HG03457 (cell line): ENCODE data around the gene RPSA.
"Not testable (repeated sequence)": the region's sequence is repeated elsewhere in the genome, so short reads cannot be mapped to it uniquely, and the experiment has no call there.

ENCODE experiments used
- ATAC-seq: cut with Tn5 transposase; IDR thresholded peaks from one replicate; pipeline ENCODE4 v1.9.1; 2021; ENCODE audit warnings: moderate number of reproducible peaks; ENCODE audit not compliant: unreplicated experiment

RPSA gene

DNA sequence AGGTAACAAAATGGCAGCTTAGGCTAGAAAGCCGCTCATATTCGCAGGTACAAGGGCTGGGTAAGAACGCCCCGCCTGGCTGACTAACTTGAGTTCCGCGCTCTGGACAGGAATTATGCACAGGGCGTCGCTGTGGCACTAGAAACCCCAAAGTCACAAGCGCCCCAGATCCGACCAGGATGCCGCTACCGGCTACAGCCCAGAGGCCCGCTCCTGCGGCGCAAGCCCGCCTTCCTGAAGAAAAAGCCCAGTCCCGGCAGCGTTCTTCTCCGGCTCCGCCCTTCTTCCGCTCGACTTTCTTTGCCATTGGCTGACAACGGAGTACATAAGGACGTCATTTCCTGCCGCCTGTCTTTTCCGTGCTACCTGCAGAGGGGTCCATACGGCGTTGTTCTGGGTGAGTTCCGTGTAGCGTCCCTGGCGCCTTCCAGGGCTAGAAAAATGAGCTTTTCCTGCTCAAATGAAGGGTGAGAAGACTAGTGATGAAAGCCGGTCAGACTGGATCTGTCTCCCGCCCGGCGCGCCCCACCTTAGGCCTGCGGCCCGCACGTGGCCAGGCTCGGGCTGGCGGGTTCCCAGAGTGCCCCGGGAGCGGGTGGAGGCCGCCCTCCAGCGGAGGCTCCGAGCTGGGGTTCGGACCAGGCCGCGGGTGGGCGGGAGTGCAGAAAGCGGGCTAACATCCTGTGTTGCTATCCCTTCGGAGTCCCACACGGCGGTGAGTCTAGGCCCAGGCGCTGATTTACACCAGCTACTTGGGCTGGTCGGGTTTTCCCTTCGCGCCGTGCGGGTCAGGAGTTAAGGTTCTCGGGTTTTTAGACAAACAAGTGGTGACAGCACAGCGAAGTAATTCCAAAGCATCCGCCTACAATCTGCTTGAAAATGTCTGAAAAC is at the start of gene RPSA:
Gene RPSA, plus strand, starts transcription at position 353 of the 891 bp plus-strand sequence. CDS start 934 bp downstream, outside the sequence.
- ATAC-seq = peak; percentile 89

DNA sequence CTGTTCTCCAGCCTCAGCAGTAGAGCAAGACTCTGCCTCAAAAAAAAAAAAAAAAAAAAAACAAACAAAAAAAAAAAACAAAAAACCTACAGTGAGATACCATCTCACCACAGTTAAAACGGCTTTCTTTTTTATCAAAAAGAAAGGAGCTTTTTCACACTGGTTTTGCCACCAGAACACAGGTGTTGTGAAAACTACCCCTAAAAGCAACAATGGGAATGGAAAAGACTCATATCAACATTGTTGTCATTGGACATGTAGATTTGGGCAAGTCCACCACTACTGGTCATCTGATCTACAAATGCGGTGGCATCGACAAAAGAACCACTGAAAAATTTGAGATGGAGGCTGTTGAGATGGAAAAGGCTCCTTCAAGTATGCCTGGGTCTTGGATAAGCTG is 48.2 kb upstream of the RPSA start:
- ATAC-seq = no peak

DNA sequence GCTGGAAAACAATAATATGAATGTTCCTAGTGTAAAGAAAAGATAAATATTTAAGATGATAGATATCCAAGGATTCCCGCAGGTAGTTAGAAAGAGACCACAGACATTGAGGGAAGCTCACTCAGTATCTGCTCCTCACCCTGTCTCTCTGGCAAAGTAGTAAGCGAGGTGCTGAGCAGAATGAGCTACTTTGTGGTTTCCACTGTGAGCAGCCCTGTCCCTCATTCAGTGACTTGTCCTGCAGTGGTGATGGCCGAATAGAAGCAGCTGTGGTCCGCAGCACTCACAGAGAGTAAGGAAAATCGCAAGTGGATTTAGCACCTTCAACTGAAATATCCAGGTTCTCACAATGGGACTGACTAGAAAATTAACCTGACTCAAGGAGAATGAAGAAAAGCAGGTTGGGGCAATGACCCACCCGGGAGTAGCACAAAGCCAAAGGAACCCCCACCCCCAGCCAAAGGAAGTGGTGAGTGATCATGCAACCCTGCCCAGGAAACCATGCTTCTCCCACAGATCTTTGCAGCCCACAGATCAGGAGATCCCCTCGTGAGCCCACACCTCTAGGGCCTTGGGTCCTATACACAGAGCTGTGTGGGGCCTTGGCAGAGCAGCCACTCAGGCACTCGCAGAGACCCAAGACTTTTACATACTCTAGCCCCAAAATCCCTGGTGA is 45.1 kb upstream of the RPSA start:
- ATAC-seq = peak; percentile 77

DNA sequence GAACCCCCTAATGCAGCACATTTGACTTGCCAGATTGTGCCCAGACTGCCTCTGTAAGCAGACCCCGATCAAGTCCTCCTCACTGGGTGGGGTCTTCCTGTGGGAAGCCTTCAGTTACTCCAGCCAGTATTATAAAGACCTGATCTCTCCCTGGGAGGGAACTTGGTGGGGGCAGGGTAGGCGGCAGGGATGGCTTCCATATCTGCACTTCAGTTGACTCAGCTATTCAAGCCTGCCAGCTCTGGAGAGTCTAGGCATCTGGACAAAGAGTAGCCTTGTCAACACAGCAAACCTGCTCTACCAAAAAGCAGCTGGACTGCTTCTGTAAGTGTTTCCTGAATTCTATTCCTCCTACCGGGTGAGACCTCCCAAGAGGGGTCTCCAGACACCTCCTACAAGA is 44.3 kb upstream of the RPSA start:
- ATAC-seq = no peak

DNA sequence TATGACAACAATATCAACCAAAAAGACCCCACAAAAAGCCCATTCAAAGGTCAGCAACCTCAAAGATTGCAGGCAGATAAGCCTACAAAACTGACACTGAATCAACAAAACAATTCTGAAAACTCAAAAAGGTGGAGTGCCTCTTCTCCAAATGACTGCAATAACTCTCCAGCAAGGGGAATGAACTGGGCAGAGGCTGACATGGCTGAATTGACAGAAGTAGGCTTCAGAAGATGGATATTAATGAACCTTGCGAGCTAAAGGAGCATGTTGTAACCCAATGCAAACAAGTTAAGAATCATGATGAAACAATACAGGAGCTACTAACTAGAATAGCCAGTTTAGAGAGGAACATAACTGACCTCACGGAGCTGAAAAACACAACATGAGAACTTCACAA is 43.7 kb upstream of the RPSA start:
- ATAC-seq = no peak

DNA sequence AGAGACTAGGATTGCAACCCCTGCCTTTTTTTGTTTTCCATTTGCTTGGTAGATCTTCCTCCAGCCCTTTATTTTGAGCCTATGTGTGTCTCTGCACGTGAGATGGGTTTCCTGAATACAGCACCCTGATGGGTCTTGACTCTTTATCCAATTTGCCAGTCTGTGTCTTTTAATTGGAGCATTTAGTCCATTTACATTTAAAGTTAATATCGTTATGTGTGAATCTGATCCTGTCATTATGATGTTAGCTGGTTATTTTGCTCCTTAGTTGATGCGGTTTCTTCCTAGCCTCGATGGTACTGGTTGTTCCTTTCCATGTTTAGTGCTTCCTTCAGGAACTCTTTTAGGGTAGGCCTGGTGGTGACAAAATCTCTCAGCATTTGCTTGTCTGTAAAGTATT is 36.1 kb upstream of the RPSA start:
- ATAC-seq = not testable (repeated sequence)

DNA sequence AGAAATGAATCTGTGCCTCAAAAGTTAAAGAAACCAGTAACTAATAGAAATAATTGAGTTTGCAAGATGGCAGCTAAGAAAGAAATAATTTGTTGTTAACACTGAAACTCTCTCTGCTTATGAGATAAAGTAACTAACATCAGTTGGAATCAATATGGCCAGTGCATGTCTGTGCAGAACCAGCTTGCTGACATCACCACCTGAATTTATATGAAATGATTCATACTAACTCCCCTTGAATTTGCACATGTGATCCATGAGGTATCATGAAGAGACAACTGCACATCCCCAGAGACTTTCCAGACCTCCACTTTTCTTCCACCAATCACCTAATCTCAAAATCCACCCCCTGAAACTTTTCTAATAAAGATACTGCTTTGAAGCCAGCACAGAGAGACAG is 33.7 kb upstream of the RPSA start:
- ATAC-seq = no peak

DNA sequence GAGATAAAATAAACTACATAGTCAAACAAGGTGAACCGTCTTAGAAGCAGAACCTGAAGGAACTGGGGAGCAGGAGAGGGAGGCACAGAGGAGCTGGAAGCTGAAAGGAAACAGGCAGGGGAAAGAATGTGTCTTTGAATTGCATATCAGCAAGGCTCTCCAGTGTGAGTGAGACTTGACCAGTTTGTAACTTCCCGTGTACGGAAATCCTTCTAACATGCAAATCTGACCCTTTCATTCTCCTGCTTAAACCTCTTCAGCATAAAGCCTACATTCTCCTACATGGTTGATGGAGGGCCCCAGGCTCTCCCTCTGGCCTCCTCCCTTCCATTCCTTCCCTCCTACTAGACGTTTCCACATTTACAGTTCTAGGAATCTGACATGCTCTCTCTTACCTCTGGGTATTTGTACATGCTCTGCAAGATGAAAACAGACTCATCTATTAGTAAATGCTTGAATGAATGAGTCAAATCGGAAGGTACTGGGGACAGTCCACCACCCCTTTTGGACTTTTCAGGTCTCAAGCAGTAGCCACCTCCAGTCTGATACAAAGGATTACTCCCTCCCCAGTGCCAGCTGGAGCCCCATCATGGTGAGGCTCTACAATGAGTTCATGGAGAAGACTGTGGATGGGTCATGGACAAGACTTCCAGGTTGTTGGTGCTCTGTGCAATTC is 29.4 kb upstream of the RPSA start:
- ATAC-seq = no peak

DNA sequence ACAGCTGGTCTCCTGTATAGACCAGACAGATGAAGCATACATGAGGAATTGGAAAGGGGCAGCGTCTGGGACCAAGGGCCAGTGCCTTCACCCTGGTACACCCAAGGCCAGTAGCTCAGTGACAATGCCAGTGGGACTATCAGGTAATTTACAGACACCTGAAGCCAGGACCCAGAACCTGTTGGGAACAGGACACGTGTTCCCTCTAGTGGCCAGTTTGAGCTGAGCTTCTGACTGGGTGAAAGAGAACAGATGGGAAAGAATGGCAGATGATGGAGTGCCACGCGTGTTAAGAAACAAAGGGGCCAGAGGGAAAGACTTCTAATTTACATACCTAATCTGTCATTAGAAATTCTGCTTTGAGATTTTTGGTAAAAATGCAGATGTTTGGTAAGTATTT is 28.4 kb upstream of the RPSA start:
- no peak for ATAC-seq

DNA sequence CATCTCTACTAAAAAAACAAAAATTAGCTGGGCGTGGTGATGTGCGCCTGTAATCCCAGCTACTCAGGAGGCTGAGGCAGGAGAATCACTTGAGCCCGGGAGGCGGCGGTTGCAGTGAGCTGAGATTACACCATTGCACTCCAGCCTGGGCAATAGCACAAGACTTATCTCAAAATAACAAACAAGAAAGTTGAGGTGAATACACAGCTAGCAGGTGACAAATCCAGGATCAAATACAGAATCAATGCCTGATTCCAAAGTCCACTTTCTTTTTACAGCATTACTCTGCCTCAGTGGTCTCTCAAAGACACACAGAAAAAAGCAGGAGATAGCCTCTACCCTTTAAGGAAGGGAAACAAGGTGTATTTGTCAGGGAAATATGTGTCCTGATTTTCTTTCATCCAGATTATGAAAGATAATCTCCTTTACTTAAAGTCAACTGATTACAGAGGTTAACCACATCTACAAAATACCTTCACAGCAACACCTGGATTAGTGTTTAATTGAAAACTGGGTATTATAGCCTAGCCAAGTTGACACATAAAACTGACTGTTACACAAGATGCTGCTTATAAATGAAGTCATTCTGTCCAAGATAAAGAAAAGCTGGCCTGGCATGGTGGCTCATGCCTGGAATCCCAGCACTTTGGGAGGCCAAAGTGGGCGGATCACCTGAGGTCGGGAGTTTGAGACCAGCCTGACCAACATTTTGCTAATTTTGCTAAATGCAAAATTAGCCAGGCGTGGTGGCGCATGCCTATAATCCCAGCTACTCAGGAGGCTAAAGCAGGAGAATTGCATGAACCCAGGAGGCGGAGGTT is 27.4 kb upstream of the RPSA start:
- no peak for ATAC-seq

DNA sequence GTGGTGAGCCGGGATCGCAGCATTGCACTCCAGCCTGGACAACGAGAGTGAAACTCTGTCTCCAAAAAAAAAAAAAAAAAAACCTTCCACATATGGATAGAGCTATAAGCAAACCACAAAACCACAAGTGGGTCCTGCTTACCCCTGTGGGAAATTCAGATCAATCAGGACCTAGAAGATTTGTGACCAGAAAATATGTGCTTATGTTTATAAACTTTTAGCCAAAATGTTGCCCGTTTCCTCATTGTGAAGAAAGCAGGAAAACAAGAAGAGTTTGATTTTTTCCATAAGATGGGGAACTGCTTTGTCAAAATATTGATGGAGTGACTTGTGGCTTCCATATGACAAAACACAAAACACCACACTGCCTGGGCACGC is 26.8 kb upstream of the RPSA start:
- ATAC-seq = no peak

DNA sequence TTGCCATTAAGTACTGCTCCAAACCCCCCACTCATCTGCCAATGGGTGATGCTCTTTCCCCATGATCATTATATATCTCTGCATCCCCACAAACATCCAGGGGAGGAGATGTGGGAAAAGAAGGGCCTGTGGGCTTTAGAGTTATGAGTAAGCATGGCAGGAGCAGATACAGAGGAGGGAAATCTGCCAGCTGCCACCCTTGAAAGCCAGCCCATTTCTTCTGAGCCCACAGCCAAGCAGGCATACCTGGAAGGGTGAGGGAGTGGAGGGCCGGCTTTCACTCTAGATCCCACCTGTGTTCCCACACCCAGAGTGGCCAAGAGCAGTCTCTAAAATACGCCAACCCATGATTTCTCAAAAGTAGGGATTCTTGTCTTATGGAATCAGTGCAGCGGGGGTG is 25.1 kb upstream of the RPSA start:
- no peak for ATAC-seq

DNA sequence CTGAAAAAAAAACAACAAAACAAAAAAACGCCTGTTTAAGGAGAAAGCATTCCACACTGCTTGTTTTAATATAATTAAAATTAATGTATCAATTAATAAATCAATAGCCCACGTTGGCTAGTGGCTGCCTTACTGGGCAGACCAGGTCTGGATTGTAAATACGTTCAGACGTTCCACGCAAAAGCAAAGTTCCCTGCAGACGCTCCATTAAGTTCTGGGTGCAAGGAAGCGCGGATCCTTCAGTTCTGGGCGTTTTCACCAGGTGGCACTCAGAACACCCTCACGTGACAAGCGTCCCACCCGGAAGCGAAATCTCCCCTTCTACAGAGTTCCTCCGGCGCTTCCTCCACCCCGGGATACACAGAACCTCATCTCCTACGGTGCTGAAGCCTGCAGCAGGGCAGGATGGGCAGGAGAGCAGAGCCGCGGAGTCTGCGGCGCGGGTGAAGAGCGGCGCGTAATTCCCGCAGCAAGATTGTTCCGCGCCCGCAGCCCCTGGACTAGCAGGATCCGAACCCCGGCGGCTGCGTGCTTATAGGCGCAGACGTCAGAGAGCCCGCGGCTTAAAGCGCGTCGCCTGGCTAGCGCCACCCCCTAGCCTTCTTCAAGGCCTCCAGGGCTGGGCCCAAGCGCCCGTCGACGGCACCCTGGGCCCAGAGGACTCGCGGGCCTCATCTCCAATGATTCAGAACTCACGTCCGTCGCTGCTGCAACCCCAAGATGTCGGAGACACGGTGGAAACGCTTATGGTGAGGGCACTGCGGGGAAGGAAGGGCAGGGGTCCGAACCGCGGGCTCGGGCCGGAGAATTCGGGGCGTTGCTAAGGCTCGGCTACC is 23.3 kb upstream of the RPSA start, which contains the start of gene SLC25A38:
Gene SLC25A38, plus strand, starts transcription at position 326 of the 836 bp plus-strand sequence. Its CDS starts 355 bp downstream, at position 681.
- peak; percentile 55 for ATAC-seq

DNA sequence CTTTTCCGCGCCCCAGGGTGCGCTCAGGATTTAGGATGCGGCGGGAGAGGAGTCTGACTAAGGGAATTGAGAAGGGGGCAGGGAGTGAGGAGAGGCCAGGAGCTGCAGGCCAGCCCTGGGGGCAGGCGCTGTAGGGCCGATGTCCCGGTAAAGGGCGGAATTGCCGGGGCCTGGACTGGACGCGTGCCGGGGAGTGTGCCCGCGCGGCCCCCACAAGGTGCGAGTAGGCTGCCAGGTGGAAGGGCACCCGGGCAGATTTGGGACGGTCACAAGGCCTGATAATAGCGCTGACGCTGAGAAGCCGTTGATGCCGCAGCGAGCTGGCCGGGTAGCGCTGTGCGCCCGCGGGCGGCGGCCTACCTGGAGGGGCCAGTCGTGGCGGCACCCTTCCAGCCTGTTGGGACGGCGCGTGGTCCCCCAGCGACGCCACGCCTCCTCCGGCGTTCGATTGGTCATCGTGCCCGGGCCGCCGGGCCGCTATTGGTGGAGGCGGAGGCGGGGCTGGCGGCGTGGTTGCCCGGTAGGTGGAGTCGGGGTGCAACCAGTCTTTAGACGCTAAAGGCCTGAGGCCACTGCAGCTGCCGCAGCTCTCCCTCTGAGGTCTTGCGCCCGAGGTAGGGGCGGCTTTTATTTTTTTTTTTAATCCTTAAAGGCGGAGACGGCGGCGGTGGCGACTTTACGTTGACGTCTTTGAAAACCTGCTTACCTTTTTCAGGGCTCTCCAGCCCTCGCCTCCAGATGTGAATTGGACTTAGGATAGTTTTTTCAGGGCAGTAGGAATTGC is 22.4 kb upstream of the RPSA start:
- ATAC-seq = peak; percentile 61

DNA sequence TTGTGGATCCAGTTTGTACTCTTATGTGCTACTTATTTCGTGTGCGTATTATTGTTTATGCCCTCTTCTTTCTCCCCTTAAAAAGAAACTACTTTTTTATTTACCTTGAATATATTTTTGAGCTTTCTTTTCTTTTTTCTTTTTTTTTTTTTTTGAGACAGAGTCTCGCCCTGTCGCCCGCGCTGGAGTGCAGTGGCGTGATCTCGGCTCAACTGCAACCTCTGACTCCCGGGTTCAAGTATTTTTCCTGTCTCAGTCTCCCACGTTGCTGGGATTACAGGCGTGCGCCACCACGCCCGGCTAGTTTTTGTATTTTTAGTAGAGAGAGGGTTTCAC is 21.9 kb upstream of the RPSA start:
- ATAC-seq = no peak

DNA sequence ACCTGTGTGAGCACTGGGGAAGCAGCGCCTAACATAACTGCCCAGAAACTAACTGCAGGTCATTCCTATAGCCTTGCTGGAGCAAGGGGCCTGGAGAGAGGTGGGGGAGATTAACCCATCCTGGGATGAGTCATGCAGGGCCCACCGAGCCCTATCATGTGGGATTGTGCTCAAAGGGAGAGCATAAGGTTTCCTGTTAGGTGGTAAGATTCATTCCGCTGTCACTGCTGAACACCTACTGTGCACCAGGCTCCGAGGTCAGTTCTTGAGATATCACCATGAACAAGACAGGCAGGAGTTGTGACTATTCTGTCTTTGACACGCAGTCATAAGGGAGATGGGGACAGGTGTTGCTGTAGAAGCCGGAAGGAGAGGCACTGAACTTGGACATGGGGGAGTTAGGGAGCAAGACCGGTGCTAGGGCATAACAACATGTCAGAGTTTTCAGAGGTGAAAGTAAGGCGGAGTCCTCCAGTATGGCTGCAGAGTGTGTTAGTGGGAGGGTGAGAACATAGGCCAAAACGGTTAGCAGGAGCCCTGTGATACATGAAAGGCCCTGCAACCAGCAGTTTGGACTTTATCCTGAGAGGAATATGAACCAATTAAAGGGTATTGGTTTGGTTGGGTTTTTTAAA is 20.9 kb upstream of the RPSA start:
- no peak for ATAC-seq

DNA sequence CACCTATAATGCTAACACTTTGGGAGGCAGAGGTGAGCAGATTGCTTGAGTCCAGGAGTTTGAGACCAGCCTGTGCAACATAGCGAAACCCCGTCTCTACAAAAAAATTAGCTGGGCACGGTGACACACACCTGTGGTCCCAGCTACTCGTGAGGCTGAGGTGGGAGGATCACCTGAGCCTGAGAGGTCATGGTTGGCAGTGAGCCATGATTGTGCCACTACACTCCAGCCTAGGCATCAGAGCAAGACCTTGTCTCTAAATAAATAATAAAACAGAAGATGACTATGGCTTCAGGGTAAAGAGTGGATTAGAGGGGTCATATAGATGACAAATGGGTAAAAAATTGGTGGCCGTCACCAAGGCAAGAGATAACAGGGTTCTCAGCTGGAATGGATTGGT is 20.2 kb upstream of the RPSA start:
- no peak for ATAC-seq

DNA sequence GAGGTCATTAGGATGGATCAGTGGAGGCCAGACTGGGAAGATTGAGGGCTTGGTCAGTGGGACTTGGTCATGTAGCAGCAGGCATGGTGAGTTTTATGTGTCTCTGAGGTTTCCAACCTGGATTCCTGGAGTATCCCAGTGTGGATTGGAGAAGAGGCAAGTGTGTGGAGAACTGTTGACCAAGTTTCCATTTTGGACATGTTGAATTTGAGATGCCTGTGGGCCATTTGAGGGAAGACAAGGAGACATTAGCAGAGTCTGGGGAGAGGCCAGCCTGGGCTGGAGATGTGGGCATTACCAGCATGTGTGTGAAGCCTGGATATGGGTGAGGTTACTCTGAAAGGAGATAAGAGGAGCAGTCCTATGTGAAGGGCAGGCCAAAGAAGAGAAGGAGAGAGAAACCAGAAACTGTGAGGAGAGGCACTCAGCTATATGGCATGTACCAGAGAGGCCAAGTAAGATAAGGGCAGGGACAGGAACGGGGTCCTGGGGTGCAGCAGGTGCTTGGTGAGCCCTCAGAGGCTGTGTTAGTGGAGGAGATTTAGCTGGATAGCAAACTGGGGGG is 19.0 kb upstream of the RPSA start:
- no peak for ATAC-seq
